Endothelial cell of umbilical vein (primary cell): Measurements from ENCODE around the gene ENPEP.
A peak's percentile ranks its signal among the peaks of the same experiment; 100 is the strongest.

Source experiments
- EZH2 ChIP-seq: IDR thresholded peaks from 2 replicates; pipeline ENCODE4 v1.6.1; 2012; ENCODE audit warnings: borderline replicate concordance, low read depth, mild to moderate bottlenecking, moderate library complexity, low read length, inconsistent platforms; ENCODE audit not compliant: severe bottlenecking
- JUN ChIP-seq: IDR thresholded peaks from 2 replicates; pipeline ENCODE4 v1.6.1; 2011; ENCODE audit warnings: borderline replicate concordance, low read depth; ENCODE audit not compliant: insufficient read length, insufficient read depth
- POLR2A ChIP-seq: IDR thresholded peaks from 2 replicates; pipeline ENCODE4 v1.6.1; 2012; ENCODE audit warnings: low read depth, mild to moderate bottlenecking, control low read depth, low read length
- TF ChIP-seq, protein P1 (sequence below), 2 donors: IDR thresholded peaks; 1 replicate in 1 of 2; 2 replicates in 1 of 2; pipeline ENCODE4 v1.5.1; 2011; ENCODE audit warnings: low read length in 2 of 2, mild to moderate bottlenecking in 2 of 2, moderate library complexity in 2 of 2, control low read depth in 1 of 2, inconsistent platforms in 1 of 2, low read depth in 1 of 2; ENCODE audit not compliant: insufficient read depth in 1 of 2; ENCODE audit errors: extremely low read depth in 1 of 2

DNA sequence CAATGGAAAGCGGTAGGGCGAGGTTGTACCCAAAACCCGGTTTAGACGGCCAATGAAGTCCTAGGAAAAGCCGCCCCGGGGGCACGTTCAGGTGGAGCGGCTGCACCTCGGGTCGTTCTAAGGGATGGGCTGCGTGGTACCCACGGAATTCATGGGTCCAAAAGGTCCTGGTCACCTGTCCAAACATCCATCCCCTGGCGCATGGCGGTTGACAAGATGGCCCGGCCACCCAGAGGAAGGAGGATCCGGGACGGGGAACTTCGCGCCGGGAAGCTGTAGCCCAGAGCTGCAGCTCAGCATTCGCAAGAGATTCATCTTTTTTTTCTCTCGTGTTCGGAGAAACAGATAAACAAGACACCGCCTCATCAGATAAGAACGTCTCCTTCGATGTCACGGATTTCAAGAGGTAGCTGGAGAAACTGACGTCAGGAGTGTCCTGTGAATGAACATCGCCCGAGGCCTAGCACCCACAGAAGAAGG lies 136.1 kb downstream of the ENPEP start:
- TF ChIP-seq, protein P1, sequence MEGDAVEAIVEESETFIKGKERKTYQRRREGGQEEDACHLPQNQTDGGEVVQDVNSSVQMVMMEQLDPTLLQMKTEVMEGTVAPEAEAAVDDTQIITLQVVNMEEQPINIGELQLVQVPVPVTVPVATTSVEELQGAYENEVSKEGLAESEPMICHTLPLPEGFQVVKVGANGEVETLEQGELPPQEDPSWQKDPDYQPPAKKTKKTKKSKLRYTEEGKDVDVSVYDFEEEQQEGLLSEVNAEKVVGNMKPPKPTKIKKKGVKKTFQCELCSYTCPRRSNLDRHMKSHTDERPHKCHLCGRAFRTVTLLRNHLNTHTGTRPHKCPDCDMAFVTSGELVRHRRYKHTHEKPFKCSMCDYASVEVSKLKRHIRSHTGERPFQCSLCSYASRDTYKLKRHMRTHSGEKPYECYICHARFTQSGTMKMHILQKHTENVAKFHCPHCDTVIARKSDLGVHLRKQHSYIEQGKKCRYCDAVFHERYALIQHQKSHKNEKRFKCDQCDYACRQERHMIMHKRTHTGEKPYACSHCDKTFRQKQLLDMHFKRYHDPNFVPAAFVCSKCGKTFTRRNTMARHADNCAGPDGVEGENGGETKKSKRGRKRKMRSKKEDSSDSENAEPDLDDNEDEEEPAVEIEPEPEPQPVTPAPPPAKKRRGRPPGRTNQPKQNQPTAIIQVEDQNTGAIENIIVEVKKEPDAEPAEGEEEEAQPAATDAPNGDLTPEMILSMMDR (IDR thresholded peaks at IDR 0.05; ENCODE audit: extremely low read depth in 1 of 2, insufficient read depth in 1 of 2, low read depth in 1 of 2, low read length in 2 of 2): no peak
- TF ChIP-seq EZH2: peak; percentile 87
- no peak for TF ChIP-seq POLR2A
- no peak for TF ChIP-seq JUN
